GM18951 (cell line): ENCODE measurements around the gene CALN1.

ENCODE experiments used
- POLR2A ChIP-seq: IDR thresholded peaks from 4 replicates; pipeline ENCODE4 v1.6.1; 2011; ENCODE audit warnings: mild to moderate bottlenecking; ENCODE audit not compliant: insufficient read length, insufficient read depth; ENCODE audit errors: extremely low read depth
- in situ Hi-C: fragments of 300-500 bp; cut with MboI; formaldehyde crosslinking; loops from one replicate; pipeline ENCODE4 v1.12.0; 2022; ENCODE audit warnings: low sequenced_read_pairs, mixed read lengths, inconsistent platforms; ENCODE audit not compliant: unreplicated experiment

CALN1 gene

DNA sequence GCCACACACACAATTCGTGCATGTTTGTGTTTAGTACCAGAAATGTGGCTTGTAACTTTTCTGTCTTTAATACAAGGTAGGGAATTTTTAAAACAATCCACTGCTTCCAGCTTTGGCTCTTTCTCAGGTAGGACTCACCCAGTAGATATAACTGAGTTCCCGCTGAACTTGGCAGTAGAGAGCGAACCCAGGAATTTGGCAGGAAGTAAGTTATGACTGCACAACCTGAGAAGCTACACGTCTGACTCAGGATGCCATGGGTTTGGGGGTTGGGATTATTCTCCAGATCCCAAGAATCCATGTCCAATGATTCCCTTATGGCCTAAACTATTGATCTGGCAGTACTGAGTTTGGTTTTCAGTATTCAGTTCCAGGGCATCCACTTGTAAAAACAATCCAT lies 499.7 kb downstream of the CALN1 start:
- in situ Hi-C loops: no loop called here
- no peak for TF ChIP-seq POLR2A

DNA sequence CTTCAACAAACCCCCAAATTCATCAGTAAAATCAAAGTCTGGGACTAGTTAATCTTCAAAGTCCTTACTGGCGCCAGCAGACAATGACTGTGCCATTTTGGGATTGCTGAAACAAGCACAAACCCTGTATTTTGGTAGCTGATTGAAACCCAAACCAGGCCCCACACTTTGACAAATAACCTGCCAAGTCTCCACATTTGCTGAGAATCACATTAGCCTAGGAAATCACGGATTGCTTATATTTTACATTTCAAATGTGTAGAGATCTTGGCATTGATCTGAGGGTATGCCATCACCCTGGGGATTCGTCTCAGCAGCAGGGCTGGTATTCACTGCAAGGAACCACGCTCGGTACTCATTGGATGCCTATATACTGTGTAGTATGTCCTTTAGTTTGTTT lies 501.1 kb downstream of the CALN1 start:
- in situ Hi-C loops: no loop called here
- no peak for TF ChIP-seq POLR2A

GRCh38 chr7:71905821-71906220 lies 506.3 kb downstream of the CALN1 start:
- in situ Hi-C loops: no loop called here
- no peak for TF ChIP-seq POLR2A

DNA sequence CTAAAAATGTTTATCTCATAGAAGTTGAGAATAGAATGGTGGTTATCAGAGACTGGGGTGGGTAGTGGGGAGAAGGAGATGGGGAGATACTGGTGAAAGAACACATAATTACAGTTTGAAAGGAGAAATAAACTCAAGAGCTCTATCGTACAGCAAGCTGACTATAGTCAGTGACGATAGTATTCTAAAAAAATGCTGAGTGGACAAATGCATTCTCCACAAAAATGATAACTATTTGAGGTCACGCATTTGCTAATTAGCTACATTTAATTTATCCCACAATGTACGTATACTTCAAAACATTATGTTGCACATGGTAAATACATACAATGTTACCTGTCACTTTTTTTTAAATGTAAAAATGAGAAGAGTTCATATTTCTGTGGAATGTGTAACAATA lies 507.7 kb downstream of the CALN1 start:
- in situ Hi-C loops: no loop called here
- no peak for TF ChIP-seq POLR2A

GRCh38 chr7:71900556-71900955 lies 511.6 kb downstream of the CALN1 start:
- TF ChIP-seq POLR2A: no peak
- in situ Hi-C loops: no loop called here

DNA sequence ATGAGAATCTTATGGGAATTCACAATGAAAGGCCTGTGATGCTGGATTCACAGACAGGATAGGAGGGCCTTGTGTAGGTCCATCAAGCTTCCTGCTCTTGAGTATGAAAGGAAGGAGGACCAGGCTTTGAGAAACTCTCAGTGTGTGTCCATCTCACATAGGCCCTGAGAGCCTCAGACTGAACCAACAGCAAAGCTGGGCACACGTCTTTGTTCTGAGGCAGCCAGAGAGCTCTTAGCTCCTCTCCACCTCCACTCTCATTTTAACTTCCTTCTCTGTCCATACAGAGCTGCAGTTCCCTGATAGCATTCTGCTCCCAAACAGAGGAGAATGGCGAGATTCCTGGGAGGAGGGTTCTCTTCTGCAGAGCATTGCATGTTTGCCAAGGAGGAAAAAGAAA lies 515.6 kb downstream of the CALN1 start:
- in situ Hi-C loops: no loop called here
- no peak for TF ChIP-seq POLR2A

- no peak for TF ChIP-seq POLR2A
- in situ Hi-C loops: no loop called here
Observed at GRCh38 chr7:71886046-71886445, 526.1 kb downstream of the CALN1 start.

DNA sequence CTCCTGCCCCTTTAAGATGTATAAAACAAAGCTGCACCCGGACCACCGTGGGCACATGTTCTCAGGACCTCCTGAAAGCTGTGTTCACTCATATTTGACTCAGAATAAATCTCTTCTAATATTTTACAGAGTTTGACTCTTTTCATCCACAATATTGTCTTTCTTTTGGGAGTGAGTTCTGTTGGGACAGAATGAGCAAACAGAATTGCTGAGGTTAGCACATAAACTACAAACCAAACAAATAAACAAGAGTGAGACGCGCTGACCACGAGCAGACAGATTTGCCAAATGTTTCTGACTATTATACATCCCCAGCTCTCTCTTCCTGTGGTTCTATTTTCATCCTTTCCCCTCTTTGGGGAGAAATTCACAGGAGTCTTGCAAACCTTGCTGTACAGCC lies 526.7 kb downstream of the CALN1 start:
- no peak for TF ChIP-seq POLR2A
- in situ Hi-C loops: no loop called here

DNA sequence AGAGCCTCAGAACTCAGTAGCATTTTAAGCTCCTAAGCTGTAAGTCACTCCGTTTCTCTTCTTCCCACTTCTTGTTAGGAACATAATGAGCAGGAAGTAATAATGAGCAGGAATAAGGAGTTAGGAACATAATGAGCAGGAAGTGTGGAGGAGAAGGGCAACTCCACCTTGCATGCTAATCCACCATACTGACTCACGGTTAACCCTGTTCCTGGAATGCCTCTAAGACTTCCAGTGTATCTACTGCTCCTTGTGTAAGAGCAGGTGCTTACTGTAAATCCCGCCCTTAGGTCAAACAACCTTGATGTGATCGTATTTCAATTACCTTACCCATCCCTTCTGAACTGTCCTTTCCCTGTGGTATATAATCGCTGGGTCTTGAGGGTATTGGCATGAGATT lies 528.7 kb downstream of the CALN1 start:
- no peak for TF ChIP-seq POLR2A
- in situ Hi-C loops: no loop called here

DNA sequence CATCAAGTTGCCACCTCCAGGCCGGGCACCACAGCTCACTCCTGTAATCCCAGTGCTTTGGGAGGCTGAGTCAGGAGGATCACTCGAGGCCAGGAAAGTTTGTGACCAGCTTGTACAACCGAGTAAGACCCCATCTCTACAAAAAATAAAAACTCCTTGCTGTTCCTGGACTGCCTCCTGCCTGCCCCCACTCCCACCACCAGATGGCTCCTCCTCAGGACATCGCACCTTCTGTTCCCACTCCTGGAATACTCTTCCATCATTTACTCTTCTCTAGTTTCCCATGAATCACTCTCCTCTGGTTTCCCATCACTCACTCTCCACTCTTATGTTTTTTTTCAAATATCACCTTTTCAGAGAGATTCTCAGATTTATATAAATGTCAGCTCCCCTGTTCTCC lies 540.7 kb downstream of the CALN1 start:
- in situ Hi-C loops: no loop called here
- TF ChIP-seq POLR2A: no peak

DNA sequence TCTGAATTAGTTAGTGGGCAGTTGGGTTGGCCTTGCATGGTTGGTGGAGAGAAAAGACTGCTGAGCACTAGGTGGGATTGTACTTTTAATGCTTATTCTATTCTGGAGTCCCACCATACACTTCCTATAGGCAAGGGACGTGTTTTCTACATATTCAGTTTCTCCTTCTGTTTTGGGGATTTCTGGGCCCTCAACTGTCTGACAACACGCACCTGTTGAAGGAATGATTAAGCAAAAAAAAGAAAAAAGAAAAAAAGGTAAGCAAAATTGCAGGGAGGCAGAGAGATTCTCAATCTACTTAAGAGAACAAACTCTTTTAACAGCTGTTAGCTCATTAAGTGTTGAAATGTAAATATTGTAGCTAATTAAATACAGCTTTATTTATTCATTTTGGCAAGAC lies 541.3 kb downstream of the CALN1 start:
- no peak for TF ChIP-seq POLR2A
- in situ Hi-C loops: no loop called here

- in situ Hi-C loops: no loop called here
Observed at GRCh38 chr7:71868797-71869196, 543.3 kb downstream of the CALN1 start.

DNA sequence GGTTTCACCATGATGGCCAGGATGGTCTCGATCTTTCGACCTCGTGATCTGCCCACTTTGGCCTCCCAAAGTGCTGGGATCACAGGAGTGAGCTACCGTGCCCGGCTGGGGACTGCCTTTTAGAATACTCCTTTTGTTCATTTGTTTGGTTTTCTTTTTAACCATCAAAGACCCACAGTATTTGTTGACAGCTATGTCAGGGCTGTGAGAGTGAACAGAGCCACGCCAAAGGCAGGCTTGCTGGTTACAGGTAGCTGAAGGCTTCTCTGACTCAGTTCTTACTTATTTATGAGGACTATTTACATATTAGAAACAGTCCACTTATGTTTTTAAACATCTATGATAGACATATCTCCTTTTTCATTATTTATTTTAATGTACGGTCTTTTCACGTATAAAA lies 544.5 kb downstream of the CALN1 start:
- no peak for TF ChIP-seq POLR2A
- in situ Hi-C loops: no loop called here

More at GRCh38 chr7:71868797-71869196, 543.3 kb downstream of the CALN1 start:
- no peak for TF ChIP-seq POLR2A

DNA sequence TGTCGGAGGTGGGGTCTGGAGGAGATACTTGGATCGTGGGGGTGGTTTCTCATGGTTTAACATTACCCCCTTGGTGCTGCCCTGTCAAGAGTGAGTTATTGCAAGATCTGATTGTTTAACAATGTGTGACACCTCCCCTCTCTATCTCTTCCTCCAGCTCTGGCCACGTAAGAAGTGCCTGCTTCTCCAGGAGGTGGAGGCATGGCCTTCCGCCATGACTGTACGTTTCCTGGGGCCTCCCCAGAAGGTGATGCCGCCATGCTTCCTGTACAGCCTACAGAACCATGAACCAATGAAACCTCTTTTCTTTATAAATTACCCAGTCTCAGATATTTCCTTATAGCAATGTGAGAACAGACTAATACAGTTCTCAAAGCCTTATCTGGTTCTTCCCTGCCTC lies 547.0 kb downstream of the CALN1 start:
- TF ChIP-seq POLR2A: no peak
- in situ Hi-C loops: no loop called here

DNA sequence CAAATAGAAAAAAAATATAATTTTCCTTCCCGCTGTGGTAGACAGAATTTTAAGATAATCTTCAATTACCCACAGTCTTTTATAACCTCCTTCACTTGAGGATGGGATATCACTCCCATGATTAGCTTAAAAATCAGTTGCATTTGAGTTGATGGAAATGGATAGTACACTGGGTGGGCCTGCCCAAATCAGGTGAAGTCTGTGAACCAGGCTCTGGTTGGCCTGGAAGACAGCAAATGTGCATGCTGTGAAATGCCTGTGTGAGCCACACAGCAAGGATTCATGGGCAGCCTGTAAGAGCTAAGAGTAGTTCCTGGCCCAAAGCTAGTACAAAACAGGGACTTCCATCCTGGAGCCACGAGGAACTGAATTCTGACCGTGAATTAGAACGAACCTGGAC lies 548.0 kb downstream of the CALN1 start:
- no peak for TF ChIP-seq POLR2A
- in situ Hi-C loops: no loop called here
